Measurements from ENCODE around the gene DCLK1.

The DCLK1 gene

DNA sequence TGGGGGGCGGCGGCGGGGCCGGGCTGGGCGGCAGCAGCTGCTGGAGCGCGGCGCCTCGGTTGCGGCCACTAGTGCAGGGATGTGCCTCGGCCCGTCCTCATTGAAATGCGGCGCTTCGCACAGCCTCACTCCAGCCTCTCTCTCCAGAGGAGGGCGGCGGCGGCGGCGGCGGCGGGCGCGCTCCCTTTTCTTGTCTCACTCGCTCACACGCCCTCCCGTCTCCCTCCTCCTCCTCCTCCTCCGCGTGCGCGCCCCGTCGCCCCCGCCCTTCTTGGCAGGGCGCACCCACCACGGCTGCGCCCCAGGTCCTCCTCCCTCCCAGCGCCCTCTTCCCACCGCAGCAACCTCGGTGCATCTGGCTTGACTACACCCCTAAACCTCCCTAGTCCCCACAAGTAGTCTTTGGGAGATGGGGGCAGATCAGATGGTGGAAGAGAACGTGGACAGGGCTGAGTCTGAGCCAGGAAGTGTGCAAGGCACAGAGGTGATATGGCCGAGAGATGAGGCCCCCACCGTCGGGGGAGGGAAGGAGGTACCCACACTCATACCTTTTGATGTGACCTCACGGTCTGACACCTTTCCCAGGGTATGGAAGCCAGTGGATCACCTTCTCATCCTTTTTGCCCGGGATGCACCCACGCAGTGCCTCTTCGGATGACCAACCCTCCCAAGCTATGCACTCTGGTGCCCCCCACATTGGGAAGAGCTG lies at the start of gene DCLK1:
DCLK1 (minus strand) TSS at position 161 of the 709 bp plus-strand sequence.
- DNase-seq, result no peak

DNA sequence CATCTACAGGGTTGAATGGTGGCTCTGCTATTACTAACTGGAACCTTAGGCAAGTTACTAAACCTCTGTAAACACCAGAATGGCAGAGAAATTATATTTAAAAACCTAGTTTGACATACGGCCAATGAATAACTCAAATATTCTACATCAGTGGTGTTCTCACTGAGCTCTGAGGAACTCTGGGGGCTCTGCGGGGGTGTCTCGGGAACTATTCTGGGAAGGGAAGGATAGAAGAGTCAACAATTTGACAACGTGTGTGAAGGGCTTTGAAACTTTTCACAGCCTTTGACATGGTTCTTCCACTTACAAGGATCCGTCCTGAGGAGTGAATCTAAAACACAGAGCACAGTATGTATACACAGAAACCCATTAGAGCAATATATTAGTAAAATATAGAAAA lies 44.4 kb upstream of the DCLK1 start:
- no peak for DNase-seq

DNA sequence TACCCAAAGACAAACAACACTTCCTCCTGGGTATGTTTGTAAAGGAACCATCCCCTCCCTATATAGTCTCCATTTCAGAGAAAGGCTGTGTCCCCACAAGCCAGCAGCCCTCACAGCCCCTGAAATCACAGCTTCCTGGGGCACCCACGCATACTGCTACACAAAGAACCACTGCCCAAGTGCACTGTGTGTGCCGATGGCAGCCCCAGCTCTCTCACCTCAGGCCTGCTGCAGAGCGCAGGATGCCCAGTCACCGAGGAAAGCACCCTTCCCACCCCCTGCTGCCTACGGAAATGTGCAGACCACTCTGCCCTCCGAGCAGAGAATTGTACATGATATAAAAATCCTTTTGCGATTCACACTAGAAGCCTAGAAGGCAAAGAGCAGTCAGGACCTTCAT lies 43.7 kb upstream of the DCLK1 start:
- DNase-seq, result no peak

DNA sequence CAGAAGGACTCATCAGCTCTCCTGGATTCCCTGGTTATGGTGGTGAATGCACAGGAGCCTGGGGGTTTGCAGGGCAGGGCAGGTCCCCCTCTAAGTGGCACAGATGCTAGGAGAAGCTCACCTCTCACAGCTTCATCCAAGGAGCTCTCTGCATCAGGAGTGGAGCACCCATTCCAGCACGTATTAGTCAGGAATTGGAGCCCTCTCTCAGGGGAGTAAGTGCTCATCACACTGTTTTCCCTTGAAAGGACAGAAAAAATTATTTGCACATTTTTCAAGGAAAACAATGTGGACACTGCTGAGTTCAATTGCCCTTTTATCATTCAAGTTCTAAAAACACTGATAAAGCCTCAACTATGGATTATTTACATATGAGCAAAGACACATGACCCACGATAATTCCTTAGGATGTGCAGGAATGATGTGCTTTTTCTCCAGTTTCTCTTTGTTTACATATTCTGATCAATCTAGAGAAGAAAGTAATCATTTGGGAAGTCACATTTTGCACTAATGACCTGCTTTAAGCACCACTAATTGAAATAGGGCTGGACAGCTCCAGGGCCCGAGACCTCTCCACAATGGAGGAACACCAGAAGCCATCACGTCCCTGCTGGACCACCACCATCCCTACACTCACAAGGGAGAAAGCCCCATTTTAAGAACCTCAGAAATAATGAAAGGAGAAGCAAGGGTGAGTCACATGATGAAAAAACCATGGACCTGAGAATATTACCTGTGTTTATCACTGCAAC lies 42.6 kb upstream of the DCLK1 start:
- DNase-seq, result no peak

DNA sequence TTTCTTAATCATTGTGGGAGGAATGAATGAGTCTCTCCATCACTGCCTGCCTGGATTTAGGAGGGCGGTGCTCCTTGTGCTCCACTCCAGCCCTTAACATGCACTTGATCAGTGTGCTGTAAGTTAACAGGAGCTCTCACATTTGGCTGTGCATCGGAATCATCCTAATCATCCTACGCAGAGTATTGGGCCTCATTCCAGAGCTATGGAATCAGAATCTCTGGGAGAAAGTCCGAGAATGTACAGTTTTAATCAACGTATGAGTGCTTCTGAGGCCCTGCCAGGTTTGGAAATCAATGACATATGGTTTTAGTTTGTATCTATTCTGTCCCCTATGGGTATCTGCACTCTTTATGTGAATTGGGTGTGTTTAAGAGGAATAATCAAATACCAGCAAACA lies 34.9 kb upstream of the DCLK1 start:
- DNase-seq, result no peak

DNA sequence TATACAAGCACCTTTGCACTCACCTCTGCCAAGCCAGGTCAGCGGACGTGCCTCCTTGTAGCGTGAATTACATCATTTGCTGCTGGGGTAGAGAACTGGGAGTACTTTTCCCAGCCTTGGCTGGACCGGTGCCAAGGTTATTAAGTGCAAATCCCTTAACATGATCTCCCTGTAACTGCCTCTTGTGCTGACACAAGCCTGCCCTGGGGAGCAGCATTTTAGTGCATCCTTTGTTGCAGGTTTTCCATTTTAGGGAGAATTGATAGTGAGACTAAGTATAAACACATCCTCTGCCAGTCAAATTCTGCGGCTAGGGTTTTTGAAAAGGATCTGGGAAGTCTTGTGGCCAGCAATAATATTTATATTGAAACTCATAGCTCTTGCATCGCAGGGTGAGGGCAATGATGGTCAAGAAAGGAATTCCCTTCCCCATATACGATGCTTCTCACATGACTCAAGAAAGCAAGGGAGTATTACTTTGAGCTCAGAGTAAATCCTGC lies 32.7 kb upstream of the DCLK1 start:
- DNase-seq, result no peak

DNA sequence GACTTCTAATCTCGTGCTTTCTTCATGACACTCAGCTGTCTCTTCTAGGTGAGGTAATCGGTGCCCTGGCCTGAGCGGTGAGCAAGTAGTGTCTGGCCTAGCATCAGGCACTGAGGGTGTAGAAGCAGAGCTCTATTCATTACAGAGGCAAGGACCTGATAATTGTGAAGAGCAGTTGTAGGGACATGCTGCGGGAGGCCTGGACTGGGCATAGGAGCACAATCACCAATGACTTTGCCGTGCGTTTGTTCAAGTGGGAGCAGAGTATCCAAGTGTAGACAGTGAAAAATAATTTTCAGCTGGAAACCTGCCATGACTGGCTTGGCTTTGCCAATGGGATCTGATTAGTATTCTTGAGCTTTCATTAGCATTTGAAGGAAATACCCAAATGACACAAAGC lies 32.1 kb upstream of the DCLK1 start:
- no peak for DNase-seq

DNA sequence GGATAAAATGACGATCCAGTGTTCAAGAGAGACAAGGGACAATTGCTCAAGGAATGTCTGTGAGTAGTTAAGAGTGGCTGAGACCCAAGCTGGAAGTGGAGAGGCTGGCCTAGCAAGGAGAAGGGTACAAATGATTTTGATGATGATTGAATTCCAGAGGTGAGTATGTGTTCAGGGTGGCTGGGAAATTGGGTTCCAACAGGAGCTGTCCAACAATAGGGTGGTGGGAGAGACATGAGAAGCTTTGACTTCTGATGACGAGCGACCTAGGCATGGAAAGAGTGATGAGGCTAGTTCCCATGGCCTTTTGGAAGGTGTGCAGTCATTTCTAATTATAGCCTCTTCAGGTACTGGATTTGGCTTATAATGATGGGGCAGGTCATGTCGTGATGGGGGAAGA lies 29.1 kb upstream of the DCLK1 start:
- no peak for DNase-seq

DNA sequence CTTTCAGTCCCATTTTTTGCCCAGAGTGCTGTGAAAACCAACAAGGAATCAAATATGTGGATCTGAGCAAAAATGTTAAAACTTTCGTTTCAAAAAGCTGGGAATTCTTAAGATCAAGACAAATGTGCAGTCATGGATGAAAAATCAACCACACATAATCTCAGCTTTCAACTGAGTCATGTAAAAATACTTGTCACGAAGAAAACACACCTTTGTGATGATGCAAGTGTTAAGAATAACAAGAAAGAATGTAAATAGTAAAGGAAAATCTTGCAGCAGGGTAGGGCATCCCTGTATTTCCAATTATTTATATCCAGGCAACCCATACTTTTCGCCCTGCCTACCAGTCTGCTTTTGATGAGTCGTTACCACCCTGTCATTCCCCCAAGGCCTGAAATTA lies 27.4 kb upstream of the DCLK1 start:
- no peak for DNase-seq

DNA sequence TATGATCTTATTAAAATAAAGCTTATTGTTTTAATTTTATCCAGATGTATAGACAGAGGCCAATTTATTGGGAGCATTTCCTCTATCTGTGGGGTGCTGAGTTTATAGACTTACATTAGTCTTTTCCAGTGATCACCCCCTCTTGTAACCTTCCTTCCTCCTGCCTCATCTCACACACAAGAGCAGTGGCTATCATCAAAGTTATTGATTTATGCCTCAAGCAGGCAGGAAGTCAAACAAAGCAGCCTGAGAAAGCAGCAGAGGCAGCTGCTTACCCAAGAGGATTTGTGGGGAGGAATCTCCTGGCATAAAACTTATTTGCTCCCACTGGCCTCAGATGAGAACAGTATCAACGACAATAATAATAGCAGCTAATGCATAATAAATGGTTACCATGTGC lies 26.3 kb upstream of the DCLK1 start:
- DNase-seq, result no peak

DNA sequence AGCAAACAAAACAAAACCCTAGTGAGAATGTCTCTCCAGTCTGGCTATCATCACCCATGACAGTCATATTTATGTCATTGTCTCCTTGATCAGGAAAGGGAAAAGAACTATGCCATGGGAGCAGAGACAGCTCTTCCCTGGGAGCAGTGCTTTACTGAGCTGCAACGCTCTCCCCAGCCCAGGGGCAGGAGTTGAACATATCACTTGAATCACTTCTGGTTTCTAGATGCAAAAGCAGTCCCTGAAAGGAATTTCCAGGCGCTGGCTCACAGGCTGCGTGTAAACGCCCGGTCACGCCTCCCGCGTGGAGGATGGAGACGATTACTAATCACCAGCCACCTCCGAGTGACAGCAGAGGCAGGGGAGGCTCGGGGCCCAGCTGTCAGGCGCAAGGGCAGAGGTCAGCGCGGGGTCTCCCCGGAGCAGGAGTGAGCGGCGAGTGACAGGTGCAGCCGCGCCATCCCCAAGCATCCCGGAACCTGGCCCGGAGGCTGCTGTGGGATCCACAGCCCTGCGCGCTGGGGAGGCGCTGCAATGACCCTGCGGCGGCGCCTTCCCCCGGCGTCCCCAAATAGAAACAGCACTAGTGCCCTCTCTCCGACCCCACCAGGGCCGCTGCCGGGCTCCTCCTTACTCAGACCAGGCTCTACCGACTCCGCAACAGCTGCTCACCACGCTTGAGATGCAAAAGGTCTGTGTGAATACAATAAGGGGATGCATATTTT lies 23.5 kb upstream of the DCLK1 start:
- no peak for DNase-seq

DNA sequence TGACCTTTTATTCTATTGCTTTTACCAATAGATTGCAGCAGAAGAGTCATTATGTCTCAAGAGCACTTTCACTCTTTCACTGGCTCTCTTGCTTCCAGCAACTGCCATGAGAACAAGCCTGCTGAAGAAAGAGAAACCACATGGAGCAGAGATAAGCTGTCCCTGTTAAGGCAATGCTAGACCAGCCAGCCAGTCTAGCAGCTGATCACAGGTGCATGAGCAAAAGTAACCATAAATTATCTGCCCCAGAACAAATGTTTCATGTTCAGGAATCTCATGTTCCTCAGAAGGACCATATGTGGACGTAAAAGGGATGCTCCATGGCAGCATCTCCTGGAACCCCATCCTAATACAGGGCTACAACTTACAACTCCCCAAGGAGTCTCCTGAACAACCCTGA lies 20.4 kb upstream of the DCLK1 start:
- no peak for DNase-seq

DNA sequence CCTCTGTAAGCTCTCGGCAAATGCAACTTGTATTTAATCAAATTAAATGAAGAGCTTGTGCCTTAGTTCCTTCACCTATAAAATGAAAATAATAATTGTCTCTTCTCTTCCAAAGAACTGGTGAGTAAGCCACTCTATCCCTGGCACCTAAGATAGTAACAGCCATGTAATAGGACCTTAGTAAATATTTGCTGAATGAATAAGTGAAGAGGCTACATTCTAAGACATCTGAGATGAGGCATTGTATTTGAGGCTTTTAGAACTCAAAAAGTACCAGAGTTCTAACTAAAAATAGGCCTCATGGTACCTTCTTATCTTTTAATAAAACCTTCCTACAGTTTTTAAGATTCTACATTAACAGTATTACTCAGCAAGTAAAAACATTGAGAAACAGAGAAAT lies 17.3 kb upstream of the DCLK1 start:
- DNase-seq, result no peak

DNA sequence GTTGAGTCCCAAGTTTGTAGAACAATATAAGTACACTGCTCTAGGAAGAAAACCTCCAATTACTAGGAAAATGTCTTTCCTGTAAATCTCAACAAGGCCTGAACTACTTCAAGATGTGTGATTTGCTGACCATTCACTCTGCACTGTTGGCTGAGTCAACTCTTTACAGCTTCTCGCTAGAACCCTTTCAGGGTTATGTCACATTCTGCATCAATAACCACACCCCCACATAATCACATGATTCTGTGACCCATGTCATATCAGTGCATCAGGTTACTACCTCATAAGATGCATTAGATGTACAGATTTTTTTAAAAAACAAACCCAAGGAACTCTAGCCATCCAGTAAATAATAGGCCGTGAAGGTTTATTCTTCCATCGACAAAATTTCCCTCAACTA lies 16.1 kb upstream of the DCLK1 start:
- no peak for DNase-seq

DNA sequence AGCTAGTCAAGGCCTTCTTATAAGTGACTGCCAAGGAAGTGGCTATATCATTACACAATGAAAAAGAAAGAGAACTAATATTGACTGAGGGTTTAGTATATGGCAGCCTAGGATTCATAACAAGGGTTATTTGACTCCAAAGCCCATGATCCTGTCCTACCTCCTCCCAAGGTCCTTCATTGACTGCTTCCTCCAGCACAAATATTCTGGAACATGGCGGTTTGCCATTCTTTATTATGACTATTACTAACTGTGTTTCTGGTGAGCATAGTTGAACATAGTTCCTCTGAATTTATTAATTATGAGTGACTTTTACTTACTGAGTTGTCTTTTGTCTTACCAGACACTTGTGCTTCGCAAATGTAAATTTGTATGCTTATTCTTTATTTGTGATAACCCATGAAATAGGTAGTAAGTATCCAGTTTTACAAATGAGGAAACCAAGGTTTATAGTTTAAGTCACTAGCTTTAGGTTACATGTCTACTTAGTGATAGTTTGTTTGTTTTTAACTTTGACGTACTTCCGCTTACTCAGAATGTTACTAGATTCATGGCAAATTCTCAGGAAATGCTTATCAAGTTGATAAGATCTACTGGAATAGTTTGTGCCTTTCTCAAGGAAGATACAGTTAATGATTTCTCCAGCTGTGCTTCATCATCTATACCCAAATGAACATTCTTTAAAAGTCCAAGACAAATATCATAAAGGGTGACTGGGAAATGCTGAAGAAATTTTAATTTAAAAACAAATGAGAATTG lies 15.5 kb upstream of the DCLK1 start:
- no peak for DNase-seq

DNA sequence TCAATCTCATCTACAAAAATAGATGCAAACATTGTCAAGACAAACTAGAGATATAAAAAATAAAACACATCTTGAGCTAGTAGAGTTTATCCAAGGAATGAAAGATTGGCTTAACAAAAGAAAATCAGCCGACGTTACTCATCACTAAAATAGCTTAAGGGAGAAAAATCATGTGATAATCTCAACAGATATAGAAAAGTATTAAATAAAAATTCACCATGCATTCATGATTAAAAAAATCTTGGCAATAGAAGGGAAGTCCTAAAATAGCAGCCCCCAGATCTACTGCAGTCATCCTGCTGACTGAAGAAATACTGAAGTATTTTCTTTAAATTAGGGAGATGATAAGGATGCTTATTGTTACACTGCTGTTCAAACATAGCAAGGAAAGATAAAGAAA lies 12.6 kb upstream of the DCLK1 start:
- DNase-seq, result no peak

DNA sequence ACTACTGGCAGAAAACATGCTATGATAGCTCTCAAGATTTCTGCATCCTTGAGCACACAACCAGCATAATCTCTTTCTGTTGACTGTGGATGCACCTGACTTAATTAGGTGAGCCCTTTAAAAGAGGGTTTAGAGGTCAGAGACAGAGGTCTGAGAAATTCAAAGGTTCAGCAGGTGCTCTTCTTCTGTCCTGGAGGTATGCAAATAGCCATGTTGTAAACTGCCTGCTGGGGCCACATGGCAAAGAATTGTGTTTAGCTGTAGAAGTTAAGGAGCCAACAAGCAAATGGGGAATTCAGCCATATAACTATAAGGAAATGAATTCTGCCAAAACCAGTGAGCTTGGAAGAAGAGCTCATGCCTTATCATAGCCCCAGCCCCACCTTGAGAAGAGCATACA lies 11.6 kb upstream of the DCLK1 start:
- DNase-seq, result no peak

DNA sequence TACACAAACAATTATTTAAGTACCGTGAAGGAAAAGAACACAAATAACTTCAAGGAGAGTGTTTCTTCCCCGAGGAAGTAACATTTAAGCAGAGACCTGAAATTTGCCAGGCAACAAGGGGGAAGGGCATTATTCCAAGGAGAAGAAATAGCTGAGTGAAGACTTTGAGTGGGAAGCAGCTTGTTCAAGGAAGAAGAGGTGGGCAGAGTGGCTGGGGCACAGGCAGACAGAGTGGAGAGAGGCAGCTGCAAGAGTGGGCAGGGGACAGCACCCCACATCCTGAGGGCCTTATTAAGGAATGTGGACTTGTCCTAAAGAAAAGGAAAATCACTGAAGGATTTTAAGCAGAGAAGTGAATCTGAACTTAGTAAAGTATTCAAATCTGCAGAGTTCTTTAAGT lies 4.7 kb upstream of the DCLK1 start:
- no peak for DNase-seq

DNA sequence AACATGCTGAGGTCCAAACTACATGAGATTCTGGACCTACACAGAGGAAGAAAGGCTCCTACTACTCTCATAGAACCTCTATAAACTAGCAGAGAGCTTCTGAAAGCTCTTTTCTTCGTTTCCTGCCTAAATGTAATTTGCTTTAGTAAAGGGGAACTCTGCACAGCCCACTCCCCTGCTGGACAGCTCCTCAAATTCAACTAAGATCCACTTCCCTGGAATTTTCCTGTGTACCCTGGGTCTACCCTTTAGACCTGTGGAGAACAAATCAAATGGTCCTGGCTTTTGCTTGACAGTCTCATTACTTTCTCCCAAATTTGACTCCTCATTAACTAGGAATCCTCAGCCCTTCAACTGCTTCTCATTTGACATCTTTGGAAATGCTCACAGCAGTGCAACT lies 3.5 kb upstream of the DCLK1 start:
- no peak for DNase-seq

DNA sequence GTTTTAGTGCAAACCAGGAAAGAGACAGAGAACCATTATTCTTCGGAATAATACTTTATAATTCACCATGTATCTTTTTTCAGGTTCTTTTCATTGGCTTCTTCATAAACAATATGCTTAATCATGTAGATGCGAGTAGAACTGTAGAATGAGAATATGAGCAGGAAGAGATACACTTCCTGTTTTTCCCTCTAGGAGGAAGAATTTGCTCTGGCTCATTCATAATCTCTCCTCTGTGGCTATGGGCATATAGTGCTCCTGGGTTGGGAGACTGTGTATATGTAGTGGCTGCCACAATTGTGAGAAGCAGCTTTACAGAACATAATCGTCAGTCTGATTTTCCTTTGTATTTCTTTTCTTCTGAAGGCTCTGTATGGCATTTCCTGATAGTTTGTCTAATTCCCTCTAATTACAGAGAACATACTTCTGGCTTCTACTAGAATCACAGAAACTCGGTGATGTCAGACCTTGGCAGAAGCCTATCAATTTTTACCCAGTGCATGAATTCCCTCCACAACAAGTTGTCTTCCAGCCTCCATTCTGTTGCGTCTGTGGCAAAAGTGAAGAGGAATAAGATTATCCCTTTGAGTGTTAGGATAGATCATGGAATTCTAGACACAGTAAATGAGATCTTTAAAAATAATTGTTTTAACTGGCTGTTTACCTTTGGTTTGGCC lies 2.9 kb upstream of the DCLK1 start:
- DNase-seq, result no peak

DNA sequence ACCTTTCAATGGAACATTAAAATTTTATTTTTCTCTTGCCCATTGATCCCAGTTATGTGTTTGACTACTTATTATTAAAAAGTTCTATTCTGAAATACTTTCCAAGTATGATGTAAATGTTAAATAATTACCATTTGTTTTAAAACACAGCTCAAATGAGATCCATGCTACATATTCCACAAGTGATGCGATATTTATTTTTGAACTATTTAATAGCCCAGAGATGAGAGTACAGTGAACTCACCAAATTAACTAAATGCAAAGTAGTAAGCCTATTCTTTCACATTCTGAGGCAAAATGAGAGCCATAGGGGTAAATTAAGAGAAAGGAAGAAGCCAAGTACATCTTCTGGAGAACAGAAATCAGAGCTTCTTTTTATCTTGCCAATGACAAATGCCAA lies 1.2 kb upstream of the DCLK1 start:
- DNase-seq, result no peak

DNA sequence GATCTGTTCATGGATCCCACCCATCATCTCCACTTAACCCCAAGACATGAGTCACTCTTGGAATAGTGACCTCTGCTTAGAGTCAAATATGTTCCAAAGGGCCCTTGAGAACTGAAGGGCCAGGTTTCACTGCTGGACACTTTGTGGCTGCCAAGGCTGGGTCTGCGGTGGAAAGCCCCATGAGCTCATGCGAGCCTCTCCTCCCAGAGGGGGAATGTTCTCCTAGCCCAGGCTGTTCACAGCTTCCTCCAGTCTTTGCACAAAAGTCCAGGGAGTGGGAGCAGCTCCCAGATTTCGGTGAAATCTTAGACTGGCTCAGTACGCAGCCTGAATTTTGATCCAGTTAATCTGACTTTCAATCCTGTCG lies 732 bp upstream of the DCLK1 start:
- no peak for DNase-seq
